Right lobe of liver (tissue), 4 donors: ENCODE data around the gene ERG28.

Experiments used
- POLR2A ChIP-seq: fragments of 450-650 bp; IDR thresholded peaks from one replicate; pipeline ENCODE4 v1.6.1; 2017; ENCODE audit warnings: antibody characterized with exemption, mild to moderate bottlenecking
- TF ChIP-seq, protein P1 (sequence below), 4 donors: fragments of 200-600 bp in 3 of 4; fragments of 450-650 bp in 1 of 4; IDR thresholded peaks; one replicate each; pipeline versions ENCODE4 v1.5.1 to v1.8.0; 2016 to 2022; ENCODE audit warnings: antibody characterized with exemption in 4 of 4, mild to moderate bottlenecking in 2 of 4
- donor health status: DM: no; HTN: no; CAD: no.
- donor health status: DM: no; HTN: no; CAD: no.
- donor health status: DM: no; HTN: yes; CAD: no.

GRCh38 chr14:75685910-75686309, 25.2 kb upstream of the ERG28 start:
- TF ChIP-seq, protein P1, sequence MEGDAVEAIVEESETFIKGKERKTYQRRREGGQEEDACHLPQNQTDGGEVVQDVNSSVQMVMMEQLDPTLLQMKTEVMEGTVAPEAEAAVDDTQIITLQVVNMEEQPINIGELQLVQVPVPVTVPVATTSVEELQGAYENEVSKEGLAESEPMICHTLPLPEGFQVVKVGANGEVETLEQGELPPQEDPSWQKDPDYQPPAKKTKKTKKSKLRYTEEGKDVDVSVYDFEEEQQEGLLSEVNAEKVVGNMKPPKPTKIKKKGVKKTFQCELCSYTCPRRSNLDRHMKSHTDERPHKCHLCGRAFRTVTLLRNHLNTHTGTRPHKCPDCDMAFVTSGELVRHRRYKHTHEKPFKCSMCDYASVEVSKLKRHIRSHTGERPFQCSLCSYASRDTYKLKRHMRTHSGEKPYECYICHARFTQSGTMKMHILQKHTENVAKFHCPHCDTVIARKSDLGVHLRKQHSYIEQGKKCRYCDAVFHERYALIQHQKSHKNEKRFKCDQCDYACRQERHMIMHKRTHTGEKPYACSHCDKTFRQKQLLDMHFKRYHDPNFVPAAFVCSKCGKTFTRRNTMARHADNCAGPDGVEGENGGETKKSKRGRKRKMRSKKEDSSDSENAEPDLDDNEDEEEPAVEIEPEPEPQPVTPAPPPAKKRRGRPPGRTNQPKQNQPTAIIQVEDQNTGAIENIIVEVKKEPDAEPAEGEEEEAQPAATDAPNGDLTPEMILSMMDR (IDR thresholded peaks at IDR 0.05), result no peak
- no peak for TF ChIP-seq POLR2A
